ENCODE data around the gene ACD. TPM values are rescaled to one million over a fixed set of nuclear protein-coding genes. Genes with fewer than 3 reads are reported as not detected.

ACD gene
- total RNA-seq, 1 experiment from 2014 or later = 34.7 TPM

DNA sequence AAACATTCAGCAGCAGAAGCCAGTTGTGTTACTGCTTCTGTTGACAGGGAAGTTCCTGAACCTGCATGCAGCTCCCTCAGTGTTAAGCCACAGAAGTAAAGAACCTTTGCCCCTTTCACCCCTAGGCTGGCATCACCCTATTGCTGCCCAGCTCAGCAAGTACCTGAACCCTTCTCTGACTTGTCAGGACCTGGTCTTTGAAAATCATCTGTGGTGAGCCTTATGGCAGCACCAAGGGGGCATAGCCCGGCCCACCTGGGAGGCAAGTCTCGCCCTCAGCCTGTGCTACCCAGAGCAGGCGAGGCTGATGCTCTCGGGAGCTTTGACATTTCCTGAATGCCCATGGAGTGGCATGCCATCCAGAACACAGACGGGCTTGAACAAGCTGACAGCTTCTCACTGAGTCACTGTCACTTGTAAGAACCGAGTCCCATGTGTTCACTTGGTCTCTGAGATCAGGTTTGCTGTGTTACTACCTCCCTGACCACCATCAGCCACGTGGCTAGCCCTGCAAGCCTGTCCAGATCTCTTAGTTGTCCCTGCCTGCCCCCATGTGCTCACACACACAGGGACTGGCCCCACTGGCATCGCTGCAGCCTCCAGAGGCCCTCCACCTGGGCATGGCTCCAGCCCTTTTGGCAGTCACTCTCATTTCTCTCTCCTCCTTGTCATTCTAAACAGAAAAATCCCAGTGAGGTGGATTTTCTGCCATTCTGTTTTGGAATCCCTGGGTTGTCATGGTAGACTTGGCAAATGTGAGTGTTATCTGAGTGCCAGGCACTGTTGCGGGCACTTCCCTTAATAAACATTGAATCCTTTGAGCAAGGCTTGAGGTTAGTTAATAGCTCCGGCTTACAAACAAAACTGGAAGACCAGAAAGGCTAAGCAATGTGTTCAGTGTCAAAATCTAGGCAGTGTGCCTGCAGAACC is 18.0 kb downstream of the ACD start:
- POLR2A ChIA-PET (ENCODE audit: unreplicated experiment) = no interaction called here

GRCh38 chr16:67637625-67638024 is 22.4 kb downstream of the ACD start:
- H3F3A ChIP-seq (ENCODE audit: insufficient read depth, low read depth) = peaks cover 19% of the 10 kb centered on the region; the same call in 1 of the 2 replicates
- H3K9me2 ChIP-seq (ENCODE audit: insufficient read depth) = no peaks in the 10 kb centered on the region
- no peak overlapping the region for H3K4me3 ChIP-seq
- H3K9me3 ChIP-seq (ENCODE audit: insufficient read depth, low read depth) = no peaks in the 10 kb centered on the region
- H3K79me2 ChIP-seq (ENCODE audit: low read depth) = no peaks in the 10 kb centered on the region
- no peak overlapping the region for H3K27ac ChIP-seq
- H3K4me1 ChIP-seq (replicated peaks; ENCODE audit: insufficient read depth) = no peaks in the 10 kb centered on the region
- H4K20me1 ChIP-seq (ENCODE audit: insufficient read depth) = peaks cover 8% of the 10 kb centered on the region; the same call in 1 of the 2 replicates
- H3K27me3 ChIP-seq (ENCODE audit: insufficient read depth, low read depth) = no peaks in the 10 kb centered on the region
- H2AFZ ChIP-seq = no peak overlapping the region
- CTCF ChIA-PET = no interaction called here
- POLR2A ChIA-PET (ENCODE audit: unreplicated experiment) = no interaction called here
- no peak for TF ChIP-seq EZH2 (IDR thresholded peaks at IDR 0.05; ENCODE audit: low read depth)
- no peak for TF ChIP-seq CTCF (conservative IDR thresholded peaks at IDR 0.05)
- intact Hi-C loops (cut with micrococcal nuclease; ENCODE audit: unreplicated experiment) = no loop called here
- no peak for DNase-seq
- no peak overlapping the region for H3K4me2 ChIP-seq
- 0 out of 2 replicates have a peak, but pooled peaks cover 3% of the 10 kb centered on the region for H3K36me3 ChIP-seq (ENCODE audit: low read depth)
- no TSS peak for BruUV-seq (replicated peaks)

More for the DNA sequence above, 18.0 kb downstream of the ACD start:
- no peak overlapping the region for H3K4me2 ChIP-seq
- peaks cover 6% of the 10 kb centered on the region; the same call in 1 of the 2 replicates for H4K20me1 ChIP-seq (ENCODE audit: insufficient read depth)
- no peak overlapping the region for H3K27ac ChIP-seq
- 0 out of 2 replicates have a peak, but pooled peaks cover 3% of the 10 kb centered on the region for H3K36me3 ChIP-seq (ENCODE audit: low read depth)
- CTCF ChIA-PET = interaction anchor here (0.7 kb wide), 2 partner anchors 545 to 655 kb away, joined by 4 to 5 read pairs; no protein-coding TSS in a partner anchor
- H3F3A ChIP-seq (ENCODE audit: insufficient read depth, low read depth) = peaks cover 22% of the 10 kb centered on the region; the same call in 1 of the 2 replicates
- DNase-seq = no peak
- no peak for TF ChIP-seq EZH2 (IDR thresholded peaks at IDR 0.05; ENCODE audit: low read depth)
- no peak for TF ChIP-seq CTCF (conservative IDR thresholded peaks at IDR 0.05)
- no peak overlapping the region for H2AFZ ChIP-seq
- no peaks in the 10 kb centered on the region for H3K9me2 ChIP-seq (ENCODE audit: insufficient read depth)
- H3K79me2 ChIP-seq (ENCODE audit: low read depth) = no peaks in the 10 kb centered on the region
- H3K27me3 ChIP-seq (ENCODE audit: insufficient read depth, low read depth) = no peaks in the 10 kb centered on the region
- H3K9me3 ChIP-seq (ENCODE audit: insufficient read depth, low read depth) = no peaks in the 10 kb centered on the region
- no peaks in the 10 kb centered on the region for H3K4me1 ChIP-seq (replicated peaks; ENCODE audit: insufficient read depth)
- intact Hi-C loops (cut with micrococcal nuclease; ENCODE audit: unreplicated experiment) = no loop called here
- H3K4me3 ChIP-seq = no peak overlapping the region
- BruUV-seq (replicated peaks) = no TSS peak

DNA sequence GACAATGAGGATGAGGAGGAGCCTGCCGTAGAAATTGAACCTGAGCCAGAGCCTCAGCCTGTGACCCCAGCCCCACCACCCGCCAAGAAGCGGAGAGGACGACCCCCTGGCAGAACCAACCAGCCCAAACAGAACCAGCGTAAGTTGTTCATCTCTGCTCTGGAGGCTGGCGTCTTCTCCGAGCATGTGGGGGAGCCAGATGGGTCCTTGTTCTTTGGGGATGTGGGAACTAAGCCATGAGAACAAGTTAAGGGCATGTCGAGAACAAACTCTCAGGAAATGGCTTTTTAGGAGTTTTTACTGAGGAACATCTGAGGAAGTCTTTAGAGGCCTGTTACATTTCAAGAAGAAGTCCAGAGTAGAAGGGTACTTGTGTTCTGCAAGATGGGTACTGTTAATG is 23.3 kb downstream of the ACD start:
- TF ChIP-seq EZH2 (IDR thresholded peaks at IDR 0.05; ENCODE audit: low read depth) (no peak), CTCF (conservative IDR thresholded peaks at IDR 0.05) (no peak)
- no peak for DNase-seq
- peaks cover 14% of the 10 kb centered on the region; the same call in 1 of the 2 replicates for H3F3A ChIP-seq (ENCODE audit: insufficient read depth, low read depth)
- intact Hi-C loops (cut with micrococcal nuclease; ENCODE audit: unreplicated experiment) = no loop called here
- ChIA-PET CTCF (no interaction called here), POLR2A (ENCODE audit: unreplicated experiment) (no interaction called here)
- 0 out of 2 replicates have a peak, but pooled peaks cover 3% of the 10 kb centered on the region for H3K36me3 ChIP-seq (ENCODE audit: low read depth)
- no peak overlapping the region for H3K4me3 ChIP-seq
- no peak overlapping the region for H3K27ac ChIP-seq
- no TSS peak for BruUV-seq (replicated peaks)
- no peaks in the 10 kb centered on the region for H3K27me3 ChIP-seq (ENCODE audit: insufficient read depth, low read depth)
- H2AFZ ChIP-seq = no peak overlapping the region
- H3K9me2 ChIP-seq (ENCODE audit: insufficient read depth) = no peaks in the 10 kb centered on the region
- H3K4me2 ChIP-seq = no peak overlapping the region
- peaks cover 8% of the 10 kb centered on the region; the same call in 1 of the 2 replicates for H4K20me1 ChIP-seq (ENCODE audit: insufficient read depth)
- no peaks in the 10 kb centered on the region for H3K9me3 ChIP-seq (ENCODE audit: insufficient read depth, low read depth)
- no peaks in the 10 kb centered on the region for H3K4me1 ChIP-seq (replicated peaks; ENCODE audit: insufficient read depth)
- no peaks in the 10 kb centered on the region for H3K79me2 ChIP-seq (ENCODE audit: low read depth)

Measured in PC-9 (cell line).